ENCODE data around the gene HDAC9. TPM values are rescaled to one million over a fixed set of nuclear protein-coding genes. Genes with fewer than 3 reads are reported as not detected.

Gene HDAC9
- total RNA-seq, 4 donors from 2014 or later, result 51.2 to 194 (median 106) TPM

DNA sequence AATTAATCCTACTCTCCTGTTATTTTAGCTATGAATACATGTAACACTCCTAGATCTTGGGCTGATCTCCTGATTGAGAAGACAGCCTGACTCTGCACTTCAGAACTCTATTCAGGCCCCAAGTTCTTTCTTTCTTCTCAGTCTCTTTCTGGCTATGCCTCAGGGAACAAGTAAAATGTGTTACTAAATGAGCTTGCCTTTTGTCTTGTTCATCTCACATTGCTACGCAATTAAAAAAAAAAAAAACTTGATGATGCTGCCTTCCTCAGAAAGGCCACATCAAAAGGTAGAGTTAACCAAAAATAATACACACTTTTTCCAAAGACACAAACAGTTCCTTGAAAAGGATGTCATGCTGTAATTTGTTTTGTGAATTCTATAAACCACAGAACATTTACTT lies 363.8 kb downstream of the HDAC9 start:
- 36 to 60% methylated on average over 1 of the region's 1 CpG for WGBS, 2 donors (ENCODE audit: low coverage in 1 of 2)

DNA sequence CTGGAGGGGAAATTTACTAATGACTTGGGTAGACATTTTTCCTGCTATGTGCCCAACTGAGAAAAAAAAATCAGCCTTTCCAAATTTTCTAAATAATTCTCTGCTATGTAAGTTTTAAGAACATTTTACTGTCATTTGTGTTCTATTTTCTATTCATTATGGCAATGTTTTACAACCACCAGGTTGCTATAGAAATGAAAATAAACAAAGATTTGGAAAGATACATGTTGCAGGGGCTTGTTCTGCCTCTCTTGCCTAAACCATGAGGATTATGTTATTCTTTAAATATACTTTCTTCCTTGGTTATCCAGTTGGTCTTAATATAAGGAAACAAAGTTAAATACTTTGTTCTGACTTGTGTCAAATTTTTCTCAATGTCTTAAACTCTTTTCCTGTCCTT lies 364.7 kb downstream of the HDAC9 start:
- Histone ChIP-seq H3K36me3 (no peaks in the 10 kb centered on the region), H3K4me3 (no peak overlapping the region), H3K4me1 (no peaks in the 10 kb centered on the region), H3K27me3 (no peaks in the 10 kb centered on the region), H3K9me3 (no peaks in the 10 kb centered on the region), H3K27ac (no peak overlapping the region)
- no peak for ATAC-seq
- TF ChIP-seq POLR2A (IDR thresholded peaks at IDR 0.05) (no peak), POLR2AphosphoS5 (IDR thresholded peaks at IDR 0.05) (no peak), EP300 (IDR thresholded peaks at IDR 0.05) (no peak)
- TF ChIP-seq, protein P1, sequence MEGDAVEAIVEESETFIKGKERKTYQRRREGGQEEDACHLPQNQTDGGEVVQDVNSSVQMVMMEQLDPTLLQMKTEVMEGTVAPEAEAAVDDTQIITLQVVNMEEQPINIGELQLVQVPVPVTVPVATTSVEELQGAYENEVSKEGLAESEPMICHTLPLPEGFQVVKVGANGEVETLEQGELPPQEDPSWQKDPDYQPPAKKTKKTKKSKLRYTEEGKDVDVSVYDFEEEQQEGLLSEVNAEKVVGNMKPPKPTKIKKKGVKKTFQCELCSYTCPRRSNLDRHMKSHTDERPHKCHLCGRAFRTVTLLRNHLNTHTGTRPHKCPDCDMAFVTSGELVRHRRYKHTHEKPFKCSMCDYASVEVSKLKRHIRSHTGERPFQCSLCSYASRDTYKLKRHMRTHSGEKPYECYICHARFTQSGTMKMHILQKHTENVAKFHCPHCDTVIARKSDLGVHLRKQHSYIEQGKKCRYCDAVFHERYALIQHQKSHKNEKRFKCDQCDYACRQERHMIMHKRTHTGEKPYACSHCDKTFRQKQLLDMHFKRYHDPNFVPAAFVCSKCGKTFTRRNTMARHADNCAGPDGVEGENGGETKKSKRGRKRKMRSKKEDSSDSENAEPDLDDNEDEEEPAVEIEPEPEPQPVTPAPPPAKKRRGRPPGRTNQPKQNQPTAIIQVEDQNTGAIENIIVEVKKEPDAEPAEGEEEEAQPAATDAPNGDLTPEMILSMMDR (IDR thresholded peaks at IDR 0.05), result no peak

More for the DNA sequence above, 363.8 kb downstream of the HDAC9 start:
- no peak for ATAC-seq
- no peak overlapping the region for H3K27ac ChIP-seq
- TF ChIP-seq, protein P1 (IDR thresholded peaks at IDR 0.05), result no peak
- TF ChIP-seq POLR2A (IDR thresholded peaks at IDR 0.05) (no peak), EP300 (IDR thresholded peaks at IDR 0.05) (no peak), POLR2AphosphoS5 (IDR thresholded peaks at IDR 0.05) (no peak)
- no peaks in the 10 kb centered on the region for H3K27me3 ChIP-seq
- H3K36me3 ChIP-seq, result no peaks in the 10 kb centered on the region
- no peaks in the 10 kb centered on the region for H3K9me3 ChIP-seq
- H3K4me1 ChIP-seq, result no peaks in the 10 kb centered on the region
- H3K4me3 ChIP-seq, result no peak overlapping the region

DNA sequence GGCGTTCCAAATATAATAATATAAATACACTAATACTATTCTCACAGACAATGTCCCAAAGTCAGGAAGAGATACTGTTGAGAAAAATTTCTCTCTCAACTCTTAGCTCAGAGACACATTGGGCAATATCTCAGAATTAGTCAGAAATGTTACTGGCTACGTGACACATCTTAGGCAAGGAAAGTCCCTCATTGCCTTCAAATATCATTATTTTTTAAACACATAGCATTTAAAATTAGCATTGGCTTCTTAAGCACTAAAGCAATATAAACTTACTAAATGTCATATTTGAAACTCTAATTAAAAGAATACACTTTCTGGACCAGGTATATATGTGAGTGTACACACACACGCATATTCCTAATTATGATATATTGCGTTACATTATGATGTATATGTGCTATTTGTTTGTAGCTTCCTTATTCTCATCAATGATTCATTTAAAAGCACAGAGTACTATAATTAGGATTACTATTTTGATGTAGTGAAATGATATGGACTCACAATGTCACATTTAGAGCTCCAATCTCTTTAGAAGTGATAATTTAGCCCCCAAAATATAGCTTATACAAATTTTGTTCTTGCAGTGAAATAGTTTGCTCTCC lies 366.1 kb downstream of the HDAC9 start:
- ATAC-seq, result peak; percentile 29
- Histone ChIP-seq H3K27ac (no peak overlapping the region), H3K27me3 (no peaks in the 10 kb centered on the region), H3K4me3 (no peak overlapping the region), H3K4me1 (no peaks in the 10 kb centered on the region), H3K36me3 (no peaks in the 10 kb centered on the region), H3K9me3 (no peaks in the 10 kb centered on the region)
- TF ChIP-seq, protein P1 (IDR thresholded peaks at IDR 0.05), result no peak
- TF ChIP-seq POLR2A (IDR thresholded peaks at IDR 0.05), result no peak
- TF ChIP-seq POLR2AphosphoS5 (IDR thresholded peaks at IDR 0.05), result no peak
- no peak for TF ChIP-seq EP300 (IDR thresholded peaks at IDR 0.05)
- 71 to 74% methylated on average over 4 of the region's 4 CpGs for WGBS, 2 donors (ENCODE audit: low coverage in 1 of 2)

DNA sequence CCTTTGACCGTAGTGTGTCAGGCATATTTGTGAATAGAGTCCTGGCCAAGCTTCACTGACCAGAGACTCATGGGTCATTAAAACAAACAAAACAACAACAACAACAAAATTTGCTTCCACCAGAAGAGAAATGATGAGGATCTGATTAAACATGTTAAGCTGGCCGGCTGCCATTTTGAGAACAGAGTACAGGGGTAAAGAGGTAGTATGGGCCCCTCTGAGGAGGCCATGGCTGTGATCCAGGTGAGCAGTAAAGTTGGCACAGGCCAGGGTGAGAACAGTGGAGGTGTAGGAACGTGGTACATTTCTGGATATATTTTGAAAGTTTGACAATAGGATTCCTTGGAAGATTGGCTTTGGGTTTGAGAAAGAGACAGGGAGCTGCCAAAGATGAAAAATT lies 369.4 kb downstream of the HDAC9 start:
- Histone ChIP-seq H3K9me3 (no peaks in the 10 kb centered on the region), H3K27me3 (no peaks in the 10 kb centered on the region), H3K27ac (no peak overlapping the region), H3K4me3 (no peak overlapping the region), H3K4me1 (no peaks in the 10 kb centered on the region), H3K36me3 (no peaks in the 10 kb centered on the region)
- WGBS, 2 donors (ENCODE audit: low coverage in 1 of 2), result 94 to 100% methylated on average over 2 to 3 of the region's 3 CpGs
- no peak for ATAC-seq
- TF ChIP-seq, protein P1 (IDR thresholded peaks at IDR 0.05), result no peak
- TF ChIP-seq POLR2AphosphoS5 (IDR thresholded peaks at IDR 0.05), result no peak
- no peak for TF ChIP-seq POLR2A (IDR thresholded peaks at IDR 0.05)
- TF ChIP-seq EP300 (IDR thresholded peaks at IDR 0.05), result no peak

DNA sequence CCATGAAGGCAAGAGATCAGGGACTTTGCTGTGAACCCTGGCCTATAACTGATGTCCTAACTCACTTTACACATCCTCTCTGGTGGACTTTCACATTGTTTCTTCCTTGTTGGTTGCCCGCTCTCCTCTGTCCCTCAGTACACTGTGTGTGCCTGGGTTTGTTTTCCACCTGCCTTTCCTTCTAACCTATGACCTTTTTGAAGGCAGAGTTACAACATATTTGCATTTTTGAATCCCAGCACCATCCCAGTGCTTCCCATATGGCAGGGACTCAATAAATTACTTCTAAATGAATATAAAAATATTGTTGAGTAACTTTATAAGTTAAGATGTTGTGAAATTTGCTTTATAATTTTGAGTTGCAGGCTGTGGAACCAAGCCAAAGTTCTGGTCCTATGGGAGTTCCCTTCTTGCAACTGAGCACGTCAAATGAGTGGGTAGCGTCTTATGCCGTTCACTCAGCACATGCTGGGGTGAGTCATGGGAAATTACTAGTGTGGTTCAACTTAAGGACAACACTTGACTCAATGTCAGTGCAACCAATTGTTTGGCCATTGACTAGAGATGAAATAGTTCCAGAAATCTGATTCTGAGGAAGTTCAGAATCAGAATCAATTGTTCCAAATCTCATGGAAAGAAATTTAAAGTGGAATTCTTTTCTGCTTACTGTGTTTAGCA lies 370.9 kb downstream of the HDAC9 start:
- 33 to 39% methylated on average over 4 of the region's 4 CpGs for WGBS, 2 donors (ENCODE audit: low coverage in 1 of 2)
- Histone ChIP-seq H3K36me3 (no peaks in the 10 kb centered on the region), H3K4me3 (no peak overlapping the region), H3K27ac (peak overlapping the region in 2 of 4 donors; percentile 19 to 37), H3K27me3 (no peaks in the 10 kb centered on the region), H3K4me1 (no peaks in the 10 kb centered on the region), H3K9me3 (no peaks in the 10 kb centered on the region)
- peak; percentile 72 for TF ChIP-seq POLR2AphosphoS5 (IDR thresholded peaks at IDR 0.05)
- TF ChIP-seq, protein P1 (IDR thresholded peaks at IDR 0.05), result no peak
- no peak for TF ChIP-seq EP300 (IDR thresholded peaks at IDR 0.05)
- TF ChIP-seq POLR2A (IDR thresholded peaks at IDR 0.05), result no peak
- peak; percentile 93 for ATAC-seq

All from gastroesophageal sphincter (tissue), 4 donors.